ENCODE data around the gene GATM.
A peak's percentile ranks its signal among the peaks of the same experiment; 100 is the strongest.
"Not testable (repeated sequence)": the region's sequence is repeated elsewhere in the genome, so short reads cannot be mapped to it uniquely, and the experiment has no call there.

The GATM gene

DNA sequence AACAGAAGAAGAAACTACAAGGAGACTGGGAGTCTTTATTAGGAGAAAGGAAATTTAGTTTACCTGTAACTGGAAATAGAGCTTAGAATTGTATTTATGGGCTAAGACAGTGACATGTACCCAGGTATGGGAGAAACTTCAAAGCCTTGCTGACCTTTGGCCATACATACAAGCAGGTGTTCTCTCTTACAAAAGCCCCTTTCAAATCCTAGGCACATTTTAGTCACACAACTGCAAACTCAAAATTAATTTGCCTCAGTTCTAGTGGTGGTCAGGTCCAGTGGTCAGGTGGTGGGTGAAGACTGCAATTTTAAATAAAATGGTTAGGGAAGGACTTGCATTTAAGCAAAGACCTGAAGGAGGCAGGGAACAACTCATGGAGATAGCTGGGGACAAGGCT, 30.4 kb downstream of the GATM start:
- no peak for DNase-seq

DNA sequence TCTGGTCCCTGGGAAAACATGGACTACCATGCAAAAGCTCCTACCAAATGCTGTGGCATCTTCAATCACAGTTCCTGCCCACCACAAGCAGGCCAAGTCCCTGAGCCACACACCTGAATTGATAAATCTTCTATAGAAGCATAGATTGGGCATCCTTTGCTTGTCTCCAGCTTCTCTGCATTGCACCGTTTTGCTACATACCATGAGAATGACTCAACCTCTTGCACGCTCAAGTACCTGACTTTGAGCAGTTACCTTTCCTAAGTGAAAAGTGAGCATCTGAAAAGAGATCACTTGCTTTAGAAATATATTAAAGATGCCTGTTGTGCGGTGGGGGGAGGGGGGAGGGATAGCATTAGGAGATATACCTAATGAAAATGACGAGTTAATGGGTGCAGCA, 31.3 kb downstream of the GATM start:
- DNase-seq = no peak

DNA sequence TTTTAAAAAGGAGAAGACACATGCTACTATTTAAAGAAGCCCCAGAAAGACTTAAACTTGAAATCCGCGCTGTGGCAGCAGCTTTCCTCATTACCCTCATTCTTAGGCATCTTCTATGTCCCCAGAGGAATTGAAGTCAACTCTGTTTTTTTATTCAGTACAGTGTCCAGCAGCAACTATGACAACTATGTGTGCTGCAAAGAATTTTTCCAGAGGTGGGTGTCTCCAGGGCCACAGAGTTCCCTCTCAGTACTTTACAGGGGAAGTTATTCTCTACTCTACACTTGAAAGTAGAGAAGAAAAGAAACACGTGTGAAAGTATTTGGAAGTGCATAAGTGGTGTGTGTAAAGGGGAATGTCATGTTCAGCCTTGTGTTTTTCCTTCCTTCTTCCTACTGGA, 32.0 kb downstream of the GATM start:
- DNase-seq = no peak

DNA sequence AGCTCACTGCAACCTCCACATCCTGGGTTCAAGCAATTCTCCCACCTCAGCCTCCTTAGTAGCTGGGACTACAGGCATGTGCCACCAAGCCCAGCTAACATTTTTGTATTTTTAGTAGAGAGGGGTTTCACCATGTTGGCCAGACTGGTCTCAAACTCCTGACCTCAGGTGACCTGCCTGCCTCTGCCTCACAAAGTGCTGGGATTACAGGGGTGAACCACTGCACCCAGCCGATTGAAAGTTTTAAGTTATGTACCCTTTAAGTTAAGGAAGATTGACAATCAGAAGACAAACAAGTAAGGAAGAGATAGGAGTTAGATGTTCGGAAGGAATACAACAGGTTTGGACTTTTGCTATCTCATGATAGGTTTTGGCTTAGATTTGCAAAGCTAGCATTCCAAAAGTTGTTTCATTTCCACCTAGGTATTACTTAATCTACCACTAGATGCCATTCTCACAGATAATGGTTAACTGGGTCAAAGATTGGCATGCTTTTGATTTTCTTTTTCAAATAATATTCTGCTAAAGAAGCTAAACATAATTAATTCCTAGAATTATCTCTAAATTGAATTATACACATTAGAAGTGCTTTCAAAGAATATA, 35.0 kb downstream of the GATM start:
- no peak for DNase-seq

DNA sequence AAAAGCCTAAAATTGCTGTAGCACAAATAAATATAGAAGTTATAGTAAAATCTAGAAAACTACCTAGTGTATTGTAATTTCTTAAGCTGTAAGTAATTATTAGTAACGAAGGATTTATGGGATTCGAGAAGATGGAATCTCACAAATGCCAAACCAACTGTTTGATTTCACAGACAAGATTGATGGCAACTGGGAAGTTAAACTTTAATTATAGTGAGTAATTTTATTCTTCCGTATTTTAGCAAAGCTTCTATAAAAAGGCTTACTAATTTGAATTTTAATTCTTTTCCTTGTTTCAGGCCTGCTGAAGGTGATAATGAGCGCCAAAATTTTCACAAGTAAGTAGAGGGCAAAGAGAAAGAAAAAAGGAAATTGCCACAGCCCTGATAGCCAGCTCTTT, 36.6 kb downstream of the GATM start:
- DNase-seq = no peak

DNA sequence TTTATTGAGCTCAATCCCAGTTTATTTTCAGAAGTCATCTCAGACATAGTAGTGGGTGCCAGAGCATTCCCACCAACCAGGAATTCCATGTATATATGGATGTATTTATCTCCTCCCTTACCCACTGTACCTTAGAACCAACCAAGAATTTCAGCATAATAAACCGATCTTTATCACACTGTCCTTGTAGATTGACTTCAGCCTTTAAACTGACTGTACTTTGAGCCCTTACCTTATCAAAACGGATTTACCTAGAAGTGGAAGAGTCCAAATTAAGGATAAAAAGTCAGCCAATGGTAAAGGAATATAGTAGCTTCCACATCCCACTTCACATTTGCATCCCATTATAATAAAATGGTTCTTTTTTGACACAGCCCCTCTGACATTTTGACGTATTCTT, 37.9 kb downstream of the GATM start:
- DNase-seq = no peak

DNA sequence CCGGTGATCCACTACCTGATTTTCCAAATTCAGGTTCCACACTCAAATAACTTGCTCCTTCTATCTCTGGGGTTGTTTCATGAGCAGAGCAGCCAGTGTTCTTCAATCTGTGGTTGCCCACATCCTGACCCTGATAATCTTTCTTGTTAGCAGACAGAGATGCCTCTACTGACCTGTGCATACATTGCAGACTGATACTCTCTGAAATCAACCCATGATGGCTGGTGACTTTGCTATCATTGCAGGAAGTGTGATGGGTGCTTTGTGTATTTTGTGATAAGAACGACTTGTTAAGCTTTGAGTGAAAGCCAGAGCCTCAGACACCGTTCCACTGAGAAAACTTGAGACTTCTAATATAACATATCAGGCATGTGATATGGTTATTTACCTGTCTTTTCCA, 39.9 kb downstream of the GATM start:
- DNase-seq = no peak

DNA sequence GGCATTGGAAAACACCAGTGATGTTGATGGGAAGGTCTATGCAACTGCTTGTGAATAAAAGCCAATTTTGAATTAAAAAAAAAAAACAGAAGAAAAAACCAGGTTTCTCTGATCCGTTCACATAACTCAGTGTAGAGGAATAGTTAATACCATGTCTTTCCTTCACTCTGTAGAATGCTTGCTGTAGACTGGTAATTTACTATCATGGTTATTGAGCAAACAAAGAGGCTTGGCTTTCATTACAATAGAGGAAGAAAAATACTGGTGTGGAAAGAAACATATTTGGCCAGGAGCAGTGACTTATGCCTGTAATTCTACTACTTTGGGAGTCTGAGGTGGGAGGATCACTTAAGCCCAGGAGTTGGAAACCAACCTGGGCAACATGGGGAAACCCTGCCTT, 41.1 kb downstream of the GATM start:
- no peak for DNase-seq

DNA sequence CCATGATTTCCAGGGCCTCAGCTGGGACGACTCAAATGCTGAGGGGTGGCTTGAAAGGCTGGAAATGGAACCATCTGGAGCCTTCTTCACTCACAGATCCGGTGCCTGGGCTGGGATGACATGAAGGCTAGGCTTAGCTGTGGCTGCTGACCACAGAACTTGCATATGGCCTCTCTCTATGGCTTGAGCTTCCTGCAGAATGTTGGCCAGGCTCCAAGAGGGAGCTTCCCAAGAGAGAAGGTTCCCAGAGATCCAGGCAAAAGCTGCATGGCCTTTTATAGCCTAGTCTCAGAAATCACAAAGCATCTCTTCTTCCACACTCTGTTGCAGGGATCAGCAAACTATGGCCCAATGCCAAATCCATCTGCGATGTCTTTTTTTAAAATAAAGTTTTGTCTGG, 44.8 kb downstream of the GATM start:
- peak; percentile 75 for DNase-seq

DNA sequence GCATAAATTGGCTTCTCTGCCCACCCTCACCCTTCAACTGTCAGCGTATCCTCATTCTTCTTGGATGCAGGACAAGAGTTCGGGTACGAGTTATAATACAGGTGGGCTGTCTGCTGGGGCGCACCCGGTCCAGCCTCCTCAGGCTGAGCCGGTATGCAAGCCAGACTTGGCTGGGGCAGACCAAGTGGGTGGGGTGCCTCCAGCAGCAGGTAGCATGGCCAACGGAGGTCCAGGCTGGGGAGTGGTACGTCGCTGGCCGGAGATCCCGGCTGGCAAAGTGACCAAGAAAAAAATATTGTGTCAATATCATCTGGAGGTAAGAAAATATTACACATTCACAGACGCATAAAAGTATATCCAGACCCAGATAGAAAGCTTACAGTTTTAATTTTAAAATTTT, 45.6 kb downstream of the GATM start:
- DNase-seq = no peak

DNA sequence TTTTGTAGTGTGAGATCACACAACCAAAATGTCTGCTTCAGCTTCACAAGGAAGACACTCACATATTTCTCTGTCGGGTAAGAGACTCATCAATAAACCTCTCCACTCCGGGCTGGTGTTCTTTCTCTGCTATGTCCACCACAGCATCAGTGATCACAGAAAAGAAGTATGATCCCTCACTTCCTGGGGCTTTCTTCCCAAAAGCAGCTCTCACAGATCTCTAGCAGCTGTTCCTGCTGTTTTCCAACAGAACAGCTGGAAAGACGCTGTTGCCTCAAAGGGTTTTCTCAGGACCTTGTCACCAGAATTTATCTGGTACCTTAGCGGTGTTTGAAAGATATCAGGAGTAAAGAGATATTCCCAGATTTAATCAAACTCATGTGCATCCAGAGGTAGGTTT, 46.4 kb downstream of the GATM start:
- DNase-seq = peak; percentile 57

DNA sequence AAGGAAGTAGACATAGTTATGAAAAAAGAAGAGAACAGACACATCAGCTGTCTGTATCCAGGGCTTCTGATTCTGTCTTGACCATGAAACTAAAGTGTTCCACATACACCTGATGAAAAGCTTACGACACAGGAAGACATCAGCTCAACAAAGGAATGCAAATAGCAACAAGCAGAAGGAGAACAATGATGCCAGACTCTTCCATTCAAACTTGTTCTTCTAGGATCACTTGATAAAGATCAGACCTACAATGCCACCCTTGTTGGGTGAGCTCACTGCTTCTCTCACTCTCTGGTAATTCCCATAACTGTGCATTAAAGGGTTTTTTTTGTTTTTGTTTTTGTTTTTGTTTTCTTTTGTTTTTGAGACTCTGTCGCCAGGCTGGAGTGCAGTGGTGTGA, 49.7 kb downstream of the GATM start:
- no peak for DNase-seq

DNA sequence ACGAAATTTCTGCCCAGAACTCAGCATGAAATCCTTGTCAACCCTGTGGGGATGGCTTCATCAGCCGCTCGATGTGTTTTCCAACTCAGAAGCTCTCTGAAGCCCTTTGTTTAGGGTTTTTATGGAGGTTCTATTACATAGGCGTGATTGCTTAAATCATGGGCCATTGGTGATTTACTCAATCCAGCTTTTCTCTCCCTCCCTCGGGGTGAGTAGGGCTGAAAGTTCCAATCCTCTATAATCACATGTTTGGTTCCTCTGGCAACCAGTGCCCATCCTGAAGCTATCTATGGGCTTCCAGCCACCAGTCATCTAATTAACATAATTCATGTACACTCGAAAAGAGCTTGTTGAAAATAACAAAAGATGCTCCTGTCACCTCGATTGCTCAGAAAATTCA, 51.6 kb downstream of the GATM start:
- DNase-seq = no peak

DNA sequence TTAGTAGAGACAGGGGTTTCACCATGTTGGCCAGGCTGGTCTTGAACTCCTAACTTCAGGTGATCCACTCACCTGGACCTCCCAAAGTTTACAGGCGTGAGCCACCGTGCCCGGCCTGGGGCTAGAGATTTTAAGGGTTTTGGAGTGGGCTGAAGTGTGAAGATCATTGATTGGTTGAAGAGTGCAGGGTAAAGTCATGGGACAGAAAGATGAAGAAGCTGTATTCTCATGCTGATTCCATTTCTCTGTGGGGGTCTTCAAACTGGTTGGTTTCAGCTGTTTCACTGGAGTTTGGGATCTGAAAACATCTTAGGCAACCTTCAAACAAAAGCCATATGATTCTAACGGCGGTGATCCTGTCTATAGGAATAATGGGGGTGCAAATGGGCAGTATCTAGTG, 52.1 kb downstream of the GATM start:
- DNase-seq = no peak

DNA sequence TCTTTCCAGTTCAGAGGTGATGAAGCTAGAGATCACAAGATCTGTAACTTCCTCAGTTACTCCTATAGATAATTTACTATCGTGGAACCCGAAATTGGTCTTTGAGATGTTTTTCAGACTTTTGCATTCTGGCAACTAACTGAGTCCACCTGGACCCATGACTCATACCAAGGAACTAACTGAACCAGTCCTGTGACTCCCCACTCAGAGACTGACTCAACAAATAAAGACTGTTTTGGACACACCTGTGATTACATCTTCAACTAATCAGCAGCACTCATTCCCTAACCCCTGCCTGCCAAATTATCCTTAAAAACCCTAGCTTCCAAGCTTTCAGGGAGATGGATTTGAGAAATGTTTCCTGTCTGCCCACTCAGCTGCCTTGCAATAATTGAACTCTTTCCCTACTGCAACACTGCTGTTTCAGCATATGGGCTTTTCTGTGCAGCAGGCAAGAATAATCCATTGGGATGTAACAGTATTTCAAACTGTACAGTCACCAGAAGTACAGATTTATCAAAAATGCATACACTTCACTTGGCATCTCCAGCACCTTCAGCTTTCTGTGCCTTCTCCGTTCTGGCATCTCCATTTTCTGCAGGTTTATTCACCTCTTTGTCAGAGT, 57.7 kb downstream of the GATM start:
- DNase-seq = no peak

DNA sequence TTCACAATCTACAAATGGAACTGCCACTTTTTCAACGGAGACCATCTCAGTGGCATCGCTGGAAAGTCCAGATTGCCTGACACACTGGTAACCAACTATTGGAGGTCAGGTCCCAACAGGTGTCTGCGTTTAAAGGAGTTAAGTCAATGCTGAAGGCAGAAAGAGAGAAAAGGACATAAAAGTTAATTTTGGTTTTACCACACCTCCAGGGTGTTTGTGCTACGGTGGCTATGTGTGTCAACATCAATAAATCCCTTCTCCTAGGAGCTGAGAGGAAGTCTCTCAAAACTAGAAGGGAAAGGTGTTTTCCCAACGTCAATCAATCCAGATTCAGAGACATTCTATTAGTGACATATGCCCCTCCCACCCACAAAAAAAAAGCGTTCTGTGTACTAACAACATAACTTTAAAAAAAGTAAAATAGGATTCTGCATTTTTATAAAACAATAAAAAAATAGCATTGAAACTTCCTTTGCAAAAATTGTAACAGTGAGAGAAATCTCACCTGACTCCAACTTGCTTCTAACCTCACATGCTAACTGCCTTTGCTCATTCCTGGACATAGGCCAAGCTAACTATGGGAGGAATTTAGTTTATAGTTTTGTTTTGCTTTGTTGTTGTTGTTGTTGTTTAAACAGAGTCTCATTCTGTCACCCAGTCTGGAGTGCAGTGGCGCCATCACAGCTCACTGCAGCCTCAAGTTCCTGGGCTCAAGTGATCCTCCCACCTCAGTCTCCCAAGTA, 58.7 kb downstream of the GATM start:
- no peak for DNase-seq

DNA sequence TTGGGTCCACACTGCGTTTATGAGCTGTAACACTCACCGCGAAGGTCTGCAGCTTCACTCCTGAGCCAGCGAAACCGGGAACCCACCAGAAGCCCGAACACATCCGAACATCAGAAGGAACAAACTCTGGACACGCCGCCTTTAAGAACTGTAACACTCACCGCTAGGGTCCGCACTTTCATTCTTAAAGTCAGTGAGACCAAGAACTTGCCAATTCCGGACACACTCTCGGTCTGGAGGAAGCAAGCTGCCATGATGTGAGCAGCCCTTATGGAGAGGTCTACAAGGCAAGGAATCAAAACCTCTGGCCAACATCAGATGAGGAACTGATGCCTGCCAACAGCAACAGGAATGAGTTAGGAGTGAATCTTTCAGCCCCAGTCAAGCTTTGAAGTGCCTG, 63.4 kb downstream of the GATM start:
- no peak for DNase-seq

DNA sequence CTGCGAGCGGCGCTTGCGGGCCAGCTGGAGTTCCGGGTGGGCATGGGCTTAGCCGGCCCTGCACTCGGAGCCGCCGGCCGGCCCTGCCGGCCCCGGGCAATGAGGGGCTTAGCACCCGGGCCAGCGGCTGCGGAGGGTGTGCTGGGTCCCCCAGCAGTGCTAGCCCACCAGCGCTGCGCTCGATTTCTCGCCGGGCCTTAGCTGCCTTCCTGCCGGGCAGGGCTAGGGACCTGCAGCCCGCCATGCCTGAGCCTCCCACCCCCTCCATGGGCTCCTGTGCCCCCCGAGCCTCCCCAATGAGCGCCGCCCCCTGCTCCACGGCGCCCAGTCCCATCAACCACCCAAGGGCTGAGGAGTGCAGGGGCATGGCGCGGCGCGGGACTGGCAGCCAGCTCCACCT, 64.2 kb downstream of the GATM start:
- DNase-seq = not testable (repeated sequence)
